ENCODE data around the gene GLOD4.
"Not testable (repeated sequence)": the region's sequence is repeated elsewhere in the genome, so short reads cannot be mapped to it uniquely, and the experiment has no call there.

GLOD4 gene

DNA sequence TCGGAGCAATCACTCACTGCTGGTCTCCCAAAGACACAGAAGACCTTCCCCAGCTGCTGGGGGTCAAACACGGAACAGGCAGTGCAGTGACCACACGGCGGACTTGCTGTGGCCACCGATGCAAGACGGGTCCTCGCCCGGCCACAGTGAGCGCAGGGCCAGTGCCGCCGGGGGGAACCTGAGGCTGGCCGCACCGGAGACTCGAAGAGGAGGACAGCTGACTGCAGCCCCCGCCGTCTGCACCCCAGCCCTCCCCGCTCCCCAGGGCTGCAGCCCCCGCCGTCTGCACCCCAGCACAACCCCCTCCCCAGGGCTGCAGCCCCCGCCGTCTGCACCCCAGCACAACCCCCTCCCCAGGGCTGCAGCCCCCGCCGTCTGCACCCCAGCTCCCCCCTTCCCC, 23.8 kb upstream of the GLOD4 start:
- not testable (repeated sequence) for H2AK5ac ChIP-seq (ENCODE audit: low read length); H4K8ac ChIP-seq (ENCODE audit: low read depth, low read length); H2BK5ac ChIP-seq (ENCODE audit: low read length); H3K56ac ChIP-seq (ENCODE audit: low read length); H3K9ac ChIP-seq (ENCODE audit: low read length); H3K23ac ChIP-seq (ENCODE audit: low read length); H3K27me3 ChIP-seq (ENCODE audit: insufficient read depth, low read length, poor library complexity); H3K27ac ChIP-seq (ENCODE audit: low read depth, low read length); H3K4me1 ChIP-seq (ENCODE audit: control insufficient read depth, low read depth, low read length); H2BK120ac ChIP-seq (ENCODE audit: low read depth, low read length); H3K18ac ChIP-seq (ENCODE audit: low read length); H3K4ac ChIP-seq (ENCODE audit: low read depth, low read length); H4K5ac ChIP-seq (ENCODE audit: low read length); H2BK15ac ChIP-seq (replicated peaks; ENCODE audit: low read depth); H3K4me3 ChIP-seq (ENCODE audit: low read length); DNase-seq; H3K79me2 ChIP-seq (ENCODE audit: control insufficient read depth, insufficient read depth, low read length); H3K4me2 ChIP-seq (ENCODE audit: low read length); H3K36me3 ChIP-seq (ENCODE audit: control insufficient read depth, insufficient read depth, low read length)
- WGBS (ENCODE audit: extremely low coverage, insufficient coverage, low lambda C conversion rate): no CpG with 5 or more reads among the region's 23 CpGs
- peaks cover 13% of the 10 kb centered on the region for H3K79me1 ChIP-seq (ENCODE audit: low read length)

DNA sequence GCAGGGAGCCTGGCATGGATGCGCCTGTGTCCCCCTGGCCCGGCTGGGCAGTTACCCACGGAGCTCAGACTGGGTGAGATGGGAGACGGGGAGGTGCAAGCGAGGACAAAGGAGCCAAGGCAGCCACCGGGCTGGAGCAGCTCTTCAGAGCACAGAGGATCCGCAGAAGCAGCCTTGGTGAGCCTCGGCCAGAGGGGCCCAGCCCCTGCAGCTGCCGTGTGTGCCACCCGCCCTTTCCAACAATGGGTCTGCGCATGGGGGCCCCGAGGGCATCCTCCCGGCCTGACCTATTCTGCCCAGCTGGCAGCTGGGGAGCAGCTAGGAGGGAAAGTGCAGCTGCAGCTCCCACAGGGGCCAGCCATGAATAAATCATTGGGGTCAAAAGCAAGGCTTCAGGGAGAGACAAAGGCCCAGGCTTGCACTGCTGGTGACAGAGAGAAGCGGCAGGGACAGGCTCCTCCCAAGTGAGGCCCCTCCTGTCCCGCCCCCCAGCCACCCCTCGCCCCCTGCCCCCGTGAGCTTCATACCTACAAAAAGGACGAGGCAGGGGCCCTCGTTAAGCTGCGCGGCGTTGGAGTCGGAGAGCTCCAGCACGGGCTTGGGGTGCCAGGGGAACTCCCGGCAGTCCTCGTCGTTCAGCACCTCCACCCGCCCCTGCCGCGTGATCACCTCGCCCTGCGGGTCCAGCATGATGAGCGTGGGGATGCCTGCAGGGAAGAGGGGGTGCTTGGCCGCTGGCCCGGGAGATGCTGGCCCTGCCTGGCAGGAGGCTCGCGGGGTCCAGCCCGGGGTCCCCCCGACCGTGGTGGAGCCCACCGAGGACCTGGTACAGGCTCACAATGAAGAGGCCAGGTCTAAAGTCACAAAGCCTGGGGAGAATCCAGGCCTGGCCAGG, 22.7 kb upstream of the GLOD4 start:
- H3K9ac ChIP-seq (ENCODE audit: low read length): no peak overlapping the region
- H3K4me3 ChIP-seq (ENCODE audit: low read length): no peak overlapping the region
- no peak overlapping the region for H3K18ac ChIP-seq (ENCODE audit: low read length)
- H3K23ac ChIP-seq (ENCODE audit: low read length): no peak overlapping the region
- H2BK5ac ChIP-seq (ENCODE audit: low read length): no peak overlapping the region
- no peak overlapping the region for H2AK5ac ChIP-seq (ENCODE audit: low read length)
- peaks cover 13% of the 10 kb centered on the region for H3K79me1 ChIP-seq (ENCODE audit: low read length)
- H3K27ac ChIP-seq (ENCODE audit: low read depth, low read length): no peak overlapping the region
- WGBS (ENCODE audit: extremely low coverage, insufficient coverage, low lambda C conversion rate): no CpG with 5 or more reads among the region's 41 CpGs
- no peak overlapping the region for H4K5ac ChIP-seq (ENCODE audit: low read length)
- H3K4ac ChIP-seq (ENCODE audit: low read depth, low read length): no peak overlapping the region
- H3K79me2 ChIP-seq (ENCODE audit: control insufficient read depth, insufficient read depth, low read length): peaks cover 2% of the 10 kb centered on the region
- H3K4me2 ChIP-seq (ENCODE audit: low read length): no peak overlapping the region
- H3K56ac ChIP-seq (ENCODE audit: low read length): no peak overlapping the region
- no peak overlapping the region for H4K8ac ChIP-seq (ENCODE audit: low read depth, low read length)
- no peak overlapping the region for H2BK120ac ChIP-seq (ENCODE audit: low read depth, low read length)
- H3K36me3 ChIP-seq (ENCODE audit: control insufficient read depth, insufficient read depth, low read length): peaks cover 10% of the 10 kb centered on the region
- no peaks in the 10 kb centered on the region for H3K4me1 ChIP-seq (ENCODE audit: control insufficient read depth, low read depth, low read length)
- no peak overlapping the region for H2BK15ac ChIP-seq (replicated peaks; ENCODE audit: low read depth)
- DNase-seq: no peak
- no peaks in the 10 kb centered on the region for H3K27me3 ChIP-seq (ENCODE audit: insufficient read depth, low read length, poor library complexity)

- no peak overlapping the region for H3K4me2 ChIP-seq (ENCODE audit: low read length)
- H4K8ac ChIP-seq (ENCODE audit: low read depth, low read length): no peak overlapping the region
- H3K23ac ChIP-seq (ENCODE audit: low read length): no peak overlapping the region
- no peaks in the 10 kb centered on the region for H3K27me3 ChIP-seq (ENCODE audit: insufficient read depth, low read length, poor library complexity)
- no peak for DNase-seq
- no peak overlapping the region for H3K4me3 ChIP-seq (ENCODE audit: low read length)
- no peaks in the 10 kb centered on the region for H3K4me1 ChIP-seq (ENCODE audit: control insufficient read depth, low read depth, low read length)
- H3K27ac ChIP-seq (ENCODE audit: low read depth, low read length): no peak overlapping the region
- no peak overlapping the region for H3K4ac ChIP-seq (ENCODE audit: low read depth, low read length)
- peaks cover 2% of the 10 kb centered on the region for H3K79me2 ChIP-seq (ENCODE audit: control insufficient read depth, insufficient read depth, low read length)
- no CpG with 5 or more reads among the region's 37 CpGs for WGBS (ENCODE audit: extremely low coverage, insufficient coverage, low lambda C conversion rate)
- no peak overlapping the region for H2BK15ac ChIP-seq (replicated peaks; ENCODE audit: low read depth)
- peak overlapping the region; percentile 25 for H3K56ac ChIP-seq (ENCODE audit: low read length)
- no peak overlapping the region for H4K5ac ChIP-seq (ENCODE audit: low read length)
- no peak overlapping the region for H2BK120ac ChIP-seq (ENCODE audit: low read depth, low read length)
- no peak overlapping the region for H2BK5ac ChIP-seq (ENCODE audit: low read length)
- peaks cover 7% of the 10 kb centered on the region for H3K79me1 ChIP-seq (ENCODE audit: low read length)
- no peak overlapping the region for H3K18ac ChIP-seq (ENCODE audit: low read length)
- peaks cover 8% of the 10 kb centered on the region for H3K36me3 ChIP-seq (ENCODE audit: control insufficient read depth, insufficient read depth, low read length)
- no peak overlapping the region for H2AK5ac ChIP-seq (ENCODE audit: low read length)
- H3K9ac ChIP-seq (ENCODE audit: low read length): no peak overlapping the region
Measured at GRCh38 chr17:802901-803881, 21.1 kb upstream of the GLOD4 start.

- no peak for DNase-seq
- H3K56ac ChIP-seq (ENCODE audit: low read length): no peak overlapping the region
- H2BK5ac ChIP-seq (ENCODE audit: low read length): no peak overlapping the region
- H2BK15ac ChIP-seq (replicated peaks; ENCODE audit: low read depth): no peak overlapping the region
- H4K5ac ChIP-seq (ENCODE audit: low read length): no peak overlapping the region
- H3K18ac ChIP-seq (ENCODE audit: low read length): no peak overlapping the region
- H2AK5ac ChIP-seq (ENCODE audit: low read length): no peak overlapping the region
- no peak overlapping the region for H3K4me2 ChIP-seq (ENCODE audit: low read length)
- H3K27me3 ChIP-seq (ENCODE audit: insufficient read depth, low read length, poor library complexity): no peaks in the 10 kb centered on the region
- peaks cover under 1% of the 10 kb centered on the region for H3K79me1 ChIP-seq (ENCODE audit: low read length)
- no peak overlapping the region for H3K27ac ChIP-seq (ENCODE audit: low read depth, low read length)
- H3K4me3 ChIP-seq (ENCODE audit: low read length): no peak overlapping the region
- H3K4me1 ChIP-seq (ENCODE audit: control insufficient read depth, low read depth, low read length): no peaks in the 10 kb centered on the region
- H4K8ac ChIP-seq (ENCODE audit: low read depth, low read length): no peak overlapping the region
- H3K4ac ChIP-seq (ENCODE audit: low read depth, low read length): no peak overlapping the region
- WGBS (ENCODE audit: extremely low coverage, insufficient coverage, low lambda C conversion rate): no CpG with 5 or more reads among the region's 14 CpGs
- no peak overlapping the region for H3K23ac ChIP-seq (ENCODE audit: low read length)
- peaks cover 10% of the 10 kb centered on the region for H3K36me3 ChIP-seq (ENCODE audit: control insufficient read depth, insufficient read depth, low read length)
- no peak overlapping the region for H2BK120ac ChIP-seq (ENCODE audit: low read depth, low read length)
- H3K9ac ChIP-seq (ENCODE audit: low read length): no peak overlapping the region
- no peaks in the 10 kb centered on the region for H3K79me2 ChIP-seq (ENCODE audit: control insufficient read depth, insufficient read depth, low read length)
Measured at GRCh38 chr17:802481-802880, 20.4 kb upstream of the GLOD4 start.

GRCh38 chr17:801660-802059, 19.6 kb upstream of the GLOD4 start:
- no peak overlapping the region for H2AK5ac ChIP-seq (ENCODE audit: low read length)
- no peak overlapping the region for H3K4ac ChIP-seq (ENCODE audit: low read depth, low read length)
- H3K36me3 ChIP-seq (ENCODE audit: control insufficient read depth, insufficient read depth, low read length): peaks cover 16% of the 10 kb centered on the region
- H3K27ac ChIP-seq (ENCODE audit: low read depth, low read length): no peak overlapping the region
- H3K9ac ChIP-seq (ENCODE audit: low read length): no peak overlapping the region
- no peaks in the 10 kb centered on the region for H3K27me3 ChIP-seq (ENCODE audit: insufficient read depth, low read length, poor library complexity)
- WGBS (ENCODE audit: extremely low coverage, insufficient coverage, low lambda C conversion rate): no CpG with 5 or more reads among the region's 6 CpGs
- no peak overlapping the region for H4K5ac ChIP-seq (ENCODE audit: low read length)
- no peak overlapping the region for H2BK15ac ChIP-seq (replicated peaks; ENCODE audit: low read depth)
- H3K79me1 ChIP-seq (ENCODE audit: low read length): no peaks in the 10 kb centered on the region
- H3K4me3 ChIP-seq (ENCODE audit: low read length): no peak overlapping the region
- no peak overlapping the region for H3K4me2 ChIP-seq (ENCODE audit: low read length)
- H3K79me2 ChIP-seq (ENCODE audit: control insufficient read depth, insufficient read depth, low read length): no peaks in the 10 kb centered on the region
- H3K4me1 ChIP-seq (ENCODE audit: control insufficient read depth, low read depth, low read length): no peaks in the 10 kb centered on the region
- DNase-seq: no peak
- no peak overlapping the region for H2BK120ac ChIP-seq (ENCODE audit: low read depth, low read length)
- no peak overlapping the region for H3K23ac ChIP-seq (ENCODE audit: low read length)
- no peak overlapping the region for H3K56ac ChIP-seq (ENCODE audit: low read length)
- H3K18ac ChIP-seq (ENCODE audit: low read length): no peak overlapping the region
- H2BK5ac ChIP-seq (ENCODE audit: low read length): no peak overlapping the region
- no peak overlapping the region for H4K8ac ChIP-seq (ENCODE audit: low read depth, low read length)
